Activated CD4-positive, CD25-positive, alpha-beta regulatory T cell treated with anti-CD3 and anti-CD28 coated beads, Interleukin-2, amount 50 U/mL, for 72 hours (primary cell): ENCODE data around the gene FLII.
"Not testable (repeated sequence)": the region's sequence is repeated elsewhere in the genome, so short reads cannot be mapped to it uniquely, and the experiment has no call there.

Experiments used
- DNase-seq: peaks from one replicate; pipeline ENCODE4 v3.0.0; 2021

The FLII gene

DNA sequence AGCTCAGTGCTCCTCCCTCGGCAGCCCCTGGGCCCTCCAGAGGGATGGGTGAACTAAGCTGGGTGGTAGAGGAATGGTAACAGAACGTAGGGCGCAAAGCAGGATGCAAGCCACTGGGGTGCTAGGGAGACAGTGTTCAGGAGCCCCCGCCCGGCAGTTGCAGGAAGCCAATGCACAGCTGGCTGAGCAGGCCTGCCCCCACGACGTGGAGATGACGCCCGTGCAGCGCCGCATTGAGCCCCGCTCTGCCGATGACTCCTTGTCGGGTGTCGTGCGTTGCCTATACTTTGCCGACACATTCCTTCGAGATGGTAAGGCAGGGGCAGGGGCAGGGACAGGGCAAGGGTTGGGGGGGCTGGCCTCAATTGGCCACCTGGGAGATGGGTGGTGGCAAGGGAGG lies 20.2 kb downstream of the FLII start:
- DNase-seq, result no peak

DNA sequence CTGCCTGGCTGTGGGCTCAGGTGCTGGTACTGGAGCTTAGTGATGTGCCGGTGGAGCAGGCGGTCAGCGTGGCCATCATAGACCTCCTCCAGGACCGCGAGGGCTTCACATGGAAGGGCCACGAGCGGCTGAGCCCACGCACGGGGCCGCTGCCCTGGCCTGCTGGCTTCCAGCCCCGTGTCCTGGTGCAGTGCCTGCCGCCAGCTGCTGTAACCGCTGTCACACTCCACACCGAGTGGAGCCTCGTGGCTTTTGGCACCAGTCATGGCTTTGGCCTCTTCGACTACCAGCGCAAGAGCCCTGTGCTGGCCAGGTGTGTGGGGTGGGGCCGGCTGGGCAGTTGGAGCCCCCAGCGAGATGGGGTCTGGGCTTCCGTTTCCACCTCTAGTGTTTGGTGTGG lies 21.1 kb downstream of the FLII start:
- DNase-seq, result no peak

DNA sequence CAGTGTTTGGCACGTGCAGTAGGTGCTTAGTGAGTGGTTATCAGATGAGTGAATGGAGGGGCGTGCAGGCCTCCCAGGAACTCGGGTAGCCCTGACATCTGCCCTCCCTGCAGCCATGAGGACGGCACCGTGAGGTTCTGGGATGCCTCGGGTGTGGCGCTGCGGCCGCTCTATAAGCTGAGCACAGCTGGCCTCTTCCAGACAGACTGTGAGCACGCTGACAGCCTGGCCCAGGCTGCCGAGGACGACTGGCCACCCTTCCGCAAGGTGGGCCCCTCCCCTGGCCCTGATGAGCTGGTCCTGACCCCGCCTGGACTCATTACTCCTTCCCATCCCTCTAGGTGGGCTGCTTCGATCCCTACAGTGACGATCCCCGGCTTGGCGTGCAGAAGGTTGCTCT lies 22.0 kb downstream of the FLII start:
- DNase-seq, result no peak

DNA sequence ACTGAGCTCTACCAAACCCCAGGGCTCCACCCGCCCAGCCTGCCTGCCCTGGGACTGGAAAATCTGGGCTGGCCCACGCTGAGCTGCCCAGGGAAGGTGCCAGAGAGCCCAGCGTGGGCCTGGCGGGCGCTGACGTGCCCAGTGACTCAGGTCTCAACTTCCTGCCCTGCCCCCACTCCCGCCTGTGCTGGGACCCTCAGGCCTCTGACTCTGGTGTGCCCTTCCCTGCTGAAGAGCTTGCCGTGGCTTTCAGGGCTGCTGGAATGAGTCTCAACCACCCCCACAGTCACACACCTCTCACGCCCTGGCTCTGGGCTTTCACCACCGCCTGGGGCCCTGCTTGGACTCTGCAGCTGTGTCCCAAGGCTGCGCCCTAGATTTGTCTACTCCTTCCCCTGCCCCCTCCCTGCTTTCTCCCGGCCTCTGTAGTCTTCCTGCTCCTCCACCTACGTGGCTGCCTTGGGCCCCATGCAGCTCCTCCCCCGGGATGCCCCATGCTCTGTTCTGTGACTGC lies 22.7 kb downstream of the FLII start:
- DNase-seq, result no peak

DNA sequence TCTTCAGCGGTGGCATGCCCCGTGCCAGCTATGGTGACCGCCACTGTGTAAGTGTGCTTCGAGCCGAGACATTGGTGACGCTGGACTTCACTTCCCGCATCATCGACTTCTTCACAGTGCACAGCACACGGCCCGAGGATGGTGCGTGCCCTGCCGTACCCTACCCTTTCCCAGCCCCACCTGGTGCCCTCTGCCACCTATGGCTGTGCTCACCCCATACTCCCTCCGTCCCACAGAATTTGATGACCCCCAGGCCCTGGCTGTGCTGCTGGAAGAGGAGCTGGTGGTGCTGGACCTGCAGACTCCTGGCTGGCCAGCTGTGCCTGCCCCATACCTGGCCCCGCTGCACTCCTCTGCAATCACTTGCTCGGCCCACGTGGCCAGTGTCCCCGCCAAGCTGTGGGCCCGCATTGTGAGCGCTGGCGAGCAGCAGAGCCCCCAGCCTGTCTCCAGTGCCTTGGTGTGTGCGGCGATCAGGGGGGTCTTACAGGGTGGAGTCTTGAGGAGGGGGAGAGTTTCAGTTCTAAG lies 23.6 kb downstream of the FLII start:
- DNase-seq, result no peak

DNA sequence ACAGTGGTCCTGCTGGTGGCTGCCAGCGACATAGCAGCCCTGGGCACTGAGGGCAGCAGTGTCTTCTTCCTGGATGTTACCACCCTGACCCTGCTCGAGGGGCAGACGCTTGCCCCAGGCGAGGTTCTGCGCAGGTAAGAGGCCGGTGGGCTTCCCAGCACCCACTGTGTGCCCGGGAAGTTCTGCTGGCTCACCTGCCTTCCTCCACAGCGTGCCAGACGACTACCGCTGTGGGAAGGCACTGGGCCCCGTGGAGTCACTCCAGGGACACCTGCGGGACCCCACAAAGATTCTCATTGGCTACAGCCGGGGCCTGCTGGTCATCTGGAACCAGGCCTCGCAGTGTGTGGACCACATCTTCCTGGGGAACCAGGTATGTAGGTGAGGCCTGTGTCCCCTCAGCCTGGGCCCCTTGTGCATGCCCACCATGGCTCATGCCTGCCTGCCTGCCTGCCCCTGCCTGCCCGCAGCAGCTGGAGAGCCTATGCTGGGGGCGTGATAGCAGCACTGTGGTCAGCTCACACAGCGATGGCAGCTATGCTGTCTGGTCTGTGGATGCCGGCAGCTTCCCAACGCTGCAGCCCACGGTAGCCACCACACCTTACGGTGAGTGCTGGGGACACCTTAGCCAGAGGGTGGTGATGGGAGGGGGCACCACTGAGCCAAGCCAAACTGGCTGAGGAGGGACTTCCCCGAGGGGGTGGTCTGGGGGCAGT lies 24.6 kb downstream of the FLII start:
- no peak for DNase-seq

DNA sequence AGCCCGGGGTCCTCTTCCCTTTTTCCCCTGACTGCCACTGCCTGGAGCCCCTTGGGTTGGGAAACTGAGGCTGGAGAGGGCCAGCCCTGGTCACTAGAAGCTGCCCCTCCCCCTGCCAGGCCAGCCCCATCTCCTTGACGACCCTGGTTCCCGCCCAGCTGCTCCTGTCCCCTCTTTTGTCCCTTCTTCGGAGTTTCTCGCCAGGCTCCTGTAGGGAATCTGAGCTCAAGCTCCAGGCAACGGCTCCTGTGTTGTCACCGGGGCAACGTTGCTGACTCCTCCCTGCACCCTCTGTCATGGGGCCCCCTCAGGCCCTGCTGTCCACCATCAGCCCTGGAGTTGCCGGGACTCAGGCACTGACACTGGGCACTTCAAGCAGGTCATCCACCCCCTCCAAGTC lies 27.4 kb downstream of the FLII start:
- no peak for DNase-seq

DNA sequence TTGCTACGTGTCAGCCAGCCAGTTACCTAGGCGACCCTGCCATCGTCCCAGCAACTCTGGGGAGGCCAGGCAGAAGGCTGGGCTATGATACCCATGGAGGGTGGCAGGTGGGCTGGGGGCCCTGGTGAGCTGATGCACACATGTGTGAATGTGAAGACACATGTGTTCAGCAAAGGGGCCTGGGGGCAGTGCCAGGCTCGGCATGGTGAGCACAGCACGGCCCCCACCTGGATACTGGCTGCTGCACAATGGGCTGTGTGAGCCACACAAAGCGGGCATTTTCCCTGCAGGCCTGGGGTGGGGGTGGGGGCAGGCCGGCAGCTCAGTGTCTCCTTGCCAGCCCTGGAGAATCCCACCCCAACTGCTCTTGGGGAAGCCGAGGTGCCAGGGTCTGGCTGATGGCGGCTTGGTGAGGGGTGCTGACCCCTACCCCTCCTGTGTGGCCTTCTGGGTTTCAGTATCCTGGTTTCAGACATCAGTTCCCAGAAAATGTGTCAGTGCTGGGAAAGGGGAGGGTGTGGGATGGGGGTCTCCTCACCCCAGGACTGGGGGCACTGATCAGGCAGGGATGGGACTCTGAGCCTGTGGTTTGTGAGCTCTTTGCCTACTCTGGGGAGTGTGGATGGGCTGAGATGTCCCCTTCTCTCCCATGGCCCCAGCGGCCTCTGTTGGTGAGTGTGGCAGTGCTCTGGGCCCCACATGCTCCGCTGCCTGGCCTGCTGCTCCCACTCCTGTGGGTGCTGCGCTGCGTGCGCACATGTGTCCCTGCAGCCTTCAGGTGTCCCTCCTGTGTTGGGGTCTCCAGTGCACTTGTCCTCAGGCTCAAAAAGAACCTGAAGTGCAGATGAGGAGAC lies 28.0 kb downstream of the FLII start:
- no peak for DNase-seq

DNA sequence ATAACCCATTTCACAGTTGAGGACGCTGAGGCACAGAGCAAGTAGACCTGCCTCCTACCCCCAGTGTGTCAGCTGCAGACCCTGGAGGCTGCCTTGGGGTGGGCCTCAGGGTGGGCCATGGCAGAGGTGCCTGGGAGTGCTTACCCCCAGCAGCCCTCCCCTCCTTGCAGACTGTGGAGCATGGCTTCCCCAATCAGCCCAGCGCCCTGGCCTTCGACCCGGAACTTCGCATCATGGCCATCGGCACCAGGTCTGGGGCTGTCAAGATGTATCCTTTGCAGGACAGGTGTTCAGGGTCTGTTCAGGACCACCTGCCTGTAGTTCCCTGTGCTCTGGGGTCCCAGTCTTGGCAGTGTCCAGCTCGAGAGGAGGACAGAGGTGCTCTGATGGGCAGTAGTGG lies 28.8 kb downstream of the FLII start:
- no peak for DNase-seq

DNA sequence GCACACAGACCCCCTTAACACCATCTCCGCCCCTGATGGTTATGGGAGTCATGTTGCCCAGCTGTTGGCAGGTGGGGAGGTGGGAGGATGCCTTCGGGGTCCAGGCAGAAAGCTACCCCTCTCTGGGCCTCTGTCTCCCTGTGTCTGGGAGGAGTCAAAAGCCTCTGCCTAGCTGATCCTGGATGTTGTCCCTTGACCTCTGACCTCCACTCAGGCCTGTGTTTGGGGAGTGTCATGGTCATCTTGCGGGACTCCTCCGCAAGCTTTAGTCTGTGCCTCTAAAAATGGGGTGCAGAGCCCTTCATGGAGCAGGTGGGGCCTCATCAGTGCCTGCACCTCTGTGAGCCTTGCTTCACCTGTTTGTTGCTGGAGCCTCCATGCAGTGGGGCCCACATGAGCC lies 29.3 kb downstream of the FLII start:
- no peak for DNase-seq

DNA sequence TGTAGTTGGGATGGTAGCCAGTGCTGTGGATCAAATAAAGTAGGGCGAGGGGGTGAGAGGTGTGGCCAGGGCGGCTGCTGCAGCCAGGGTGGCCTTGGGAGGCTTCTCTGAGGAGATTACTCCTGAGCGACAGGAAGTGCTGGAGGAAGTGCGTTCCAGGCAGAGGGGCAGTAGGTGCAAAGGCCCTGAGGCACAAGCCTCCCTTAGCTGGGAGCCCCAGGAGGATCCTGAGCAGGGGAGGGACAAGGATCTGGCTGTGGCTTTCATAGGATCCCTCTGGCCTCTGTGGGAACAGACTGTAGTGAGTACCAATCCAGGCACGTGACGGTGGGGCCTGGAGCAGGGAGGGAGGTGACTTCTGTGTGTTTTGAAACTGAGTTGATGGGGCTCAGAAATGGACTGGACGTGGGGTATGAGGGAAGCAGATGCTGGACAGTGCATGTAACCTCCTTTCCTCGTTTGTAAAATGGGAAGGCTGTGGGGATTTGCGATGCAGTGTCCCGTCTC lies 30.3 kb downstream of the FLII start:
- DNase-seq, result no peak

DNA sequence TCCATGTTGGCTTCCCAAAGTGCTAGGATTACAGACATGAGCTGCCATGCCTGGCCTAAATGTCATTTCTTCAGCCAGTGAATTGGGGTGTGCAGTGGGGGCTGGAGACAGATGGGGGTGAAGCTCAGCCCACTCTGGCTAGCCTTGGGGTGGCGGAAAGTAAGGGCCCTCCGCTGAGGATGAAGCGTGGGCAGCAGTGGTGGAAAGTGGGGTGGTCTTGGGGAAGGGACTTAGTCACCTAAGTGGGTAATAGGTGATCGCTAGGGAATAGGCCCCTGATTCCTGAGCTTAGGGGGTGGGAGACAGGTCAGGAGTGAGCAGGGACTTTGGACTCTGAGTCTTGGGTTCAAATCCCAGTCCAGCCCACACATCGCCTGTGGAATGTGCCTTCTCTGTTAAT lies 30.9 kb downstream of the FLII start:
- no peak for DNase-seq

DNA sequence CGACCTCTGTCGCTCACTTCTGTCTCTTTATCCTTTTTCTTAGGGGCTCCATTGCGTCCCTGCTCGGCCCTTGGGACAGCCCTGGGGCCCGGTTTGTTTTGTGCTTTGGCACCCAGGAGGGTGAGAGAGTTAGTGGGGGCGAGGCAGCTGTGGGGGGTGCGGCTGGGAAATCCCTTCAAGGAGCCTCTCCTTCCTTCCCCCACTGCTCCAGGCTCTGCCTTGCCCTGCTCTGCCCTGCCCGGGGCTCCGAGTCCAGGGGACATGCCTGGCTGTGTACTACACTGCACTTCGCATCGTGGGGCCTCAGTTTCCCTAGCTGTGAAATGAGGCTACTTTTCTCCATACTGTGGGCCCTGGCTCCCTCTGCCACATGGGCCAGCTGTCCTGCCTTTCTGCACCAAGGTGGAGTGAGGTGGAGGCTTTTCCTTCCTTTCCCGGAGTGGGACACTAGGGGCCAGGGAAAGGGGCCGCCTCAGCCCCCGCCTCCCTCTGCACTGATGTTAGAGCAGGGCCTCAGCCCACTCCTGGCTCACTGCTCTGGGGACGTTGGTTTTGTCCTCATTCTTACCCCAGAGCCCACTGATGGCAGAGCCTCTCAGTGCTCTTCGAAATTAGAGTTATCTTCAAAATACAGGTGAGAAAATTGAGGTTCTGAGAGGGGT lies 32.1 kb downstream of the FLII start:
- DNase-seq, result no peak

DNA sequence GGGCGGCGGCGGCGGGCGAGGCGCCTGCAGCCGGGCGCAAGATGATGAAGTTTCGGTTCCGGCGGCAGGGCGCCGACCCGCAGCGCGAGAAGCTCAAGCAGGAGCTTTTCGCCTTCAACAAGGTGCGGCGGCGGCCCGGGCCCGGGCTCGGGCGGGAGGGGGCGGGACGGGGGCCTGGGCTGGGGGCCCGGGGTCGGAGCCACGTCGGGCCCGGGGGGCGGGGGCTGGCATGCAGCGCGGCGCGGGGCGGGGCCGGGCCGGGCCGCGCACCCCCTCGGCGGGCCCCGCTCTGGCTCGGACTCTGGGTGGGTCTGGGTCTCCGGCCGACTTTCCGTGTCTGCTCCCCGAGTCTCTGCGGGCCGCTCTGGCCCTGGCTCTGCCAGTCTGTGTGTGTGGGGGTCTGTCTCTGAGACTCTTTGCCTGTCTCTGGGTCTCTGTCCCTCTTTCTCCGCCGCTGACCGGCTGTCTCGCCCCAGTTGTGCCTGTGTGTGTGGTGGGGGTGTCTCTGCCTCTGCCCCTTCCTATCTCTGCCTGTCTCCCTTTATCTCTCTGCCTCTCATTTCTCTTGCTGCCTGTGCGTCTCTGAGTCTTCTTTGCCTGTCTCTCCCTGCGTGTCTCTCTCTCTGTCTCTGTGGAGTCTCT lies 32.8 kb downstream of the FLII start:
- DNase-seq, result no peak

DNA sequence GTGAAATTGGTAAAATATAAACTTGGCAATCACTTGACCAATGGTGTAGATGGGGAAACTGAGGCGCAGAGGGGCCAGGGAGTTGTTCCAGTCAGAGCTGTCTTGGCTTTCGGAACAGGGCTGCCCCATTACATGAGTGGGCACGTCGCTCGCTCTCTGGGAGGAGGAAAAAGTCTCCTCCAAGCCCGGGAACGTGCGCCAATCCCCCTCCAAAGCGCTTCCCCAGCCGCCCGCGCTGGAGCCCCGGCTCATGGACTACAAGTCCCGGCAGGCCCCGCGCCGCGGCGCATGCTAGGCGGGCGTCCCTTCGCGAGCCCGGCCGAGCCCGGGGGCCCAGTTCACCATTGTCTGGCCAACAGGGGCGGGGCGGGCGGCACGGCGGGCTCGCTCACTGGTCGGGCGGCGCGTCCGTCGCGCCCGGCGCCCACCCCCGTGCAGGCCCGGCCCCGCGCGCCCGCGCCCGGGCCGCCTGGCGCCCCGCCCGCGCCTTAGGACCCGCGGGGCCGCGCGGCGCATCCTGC lies 33.4 kb downstream of the FLII start, which contains the start of gene LLGL1:
Gene LLGL1, plus strand, starts transcription at position 515 of the 521 bp plus-strand sequence. CDS start 48 bp downstream, outside the sequence.
- peak; percentile 95 for DNase-seq

DNA sequence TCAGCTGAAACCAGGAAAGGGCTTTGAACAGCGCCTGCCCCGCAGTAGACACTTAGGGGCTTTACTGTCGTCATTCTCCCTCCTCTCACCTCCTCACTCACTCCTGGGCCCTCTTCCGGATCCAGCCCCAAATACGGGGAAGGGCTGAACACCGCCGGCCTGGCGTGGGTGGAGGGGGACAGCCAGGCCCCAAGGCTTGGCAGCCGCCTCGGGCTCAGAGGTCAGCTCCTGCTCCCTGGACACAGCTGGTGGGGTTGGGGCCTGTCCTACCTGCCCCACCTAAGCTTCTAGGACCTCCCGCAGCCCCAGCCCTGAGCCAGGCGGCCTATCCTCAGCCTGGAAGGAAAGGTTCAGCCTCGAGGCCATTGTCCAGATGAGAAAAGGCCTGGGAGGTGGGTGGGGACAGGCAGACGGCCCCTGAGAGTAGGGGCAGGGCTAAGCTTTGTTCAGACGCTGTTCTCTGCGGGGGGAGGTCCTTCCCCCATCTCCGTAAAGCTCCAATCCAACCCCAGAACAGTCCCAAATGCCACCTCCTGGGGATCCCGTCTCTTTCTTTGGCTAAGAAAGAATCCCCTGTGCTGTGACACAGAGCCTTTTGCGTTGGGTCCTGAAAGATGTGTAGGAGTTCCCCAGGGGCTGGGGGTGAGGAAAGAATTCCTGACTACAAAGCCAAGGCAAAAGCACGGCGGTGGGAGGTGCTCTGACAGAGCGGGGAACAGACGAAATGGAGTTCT lies 34.0 kb downstream of the FLII start:
- DNase-seq, result no peak

DNA sequence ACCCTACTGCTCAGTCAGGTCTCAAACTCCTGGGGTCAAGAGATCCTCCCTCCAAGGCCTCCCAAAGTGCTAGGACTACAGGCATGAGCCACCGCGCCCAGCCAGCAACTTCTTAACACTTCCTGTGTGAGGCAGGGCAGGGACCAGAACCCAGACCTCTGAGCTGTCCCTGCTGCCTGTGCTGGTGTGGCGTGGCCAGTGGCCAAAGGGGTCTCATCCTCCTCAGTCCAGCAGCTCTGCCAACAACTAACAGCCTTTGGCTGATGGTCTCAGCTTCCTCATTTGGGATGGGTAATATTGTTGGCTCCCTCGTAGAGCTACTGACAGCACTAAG lies 34.5 kb downstream of the FLII start:
- DNase-seq, result no peak

DNA sequence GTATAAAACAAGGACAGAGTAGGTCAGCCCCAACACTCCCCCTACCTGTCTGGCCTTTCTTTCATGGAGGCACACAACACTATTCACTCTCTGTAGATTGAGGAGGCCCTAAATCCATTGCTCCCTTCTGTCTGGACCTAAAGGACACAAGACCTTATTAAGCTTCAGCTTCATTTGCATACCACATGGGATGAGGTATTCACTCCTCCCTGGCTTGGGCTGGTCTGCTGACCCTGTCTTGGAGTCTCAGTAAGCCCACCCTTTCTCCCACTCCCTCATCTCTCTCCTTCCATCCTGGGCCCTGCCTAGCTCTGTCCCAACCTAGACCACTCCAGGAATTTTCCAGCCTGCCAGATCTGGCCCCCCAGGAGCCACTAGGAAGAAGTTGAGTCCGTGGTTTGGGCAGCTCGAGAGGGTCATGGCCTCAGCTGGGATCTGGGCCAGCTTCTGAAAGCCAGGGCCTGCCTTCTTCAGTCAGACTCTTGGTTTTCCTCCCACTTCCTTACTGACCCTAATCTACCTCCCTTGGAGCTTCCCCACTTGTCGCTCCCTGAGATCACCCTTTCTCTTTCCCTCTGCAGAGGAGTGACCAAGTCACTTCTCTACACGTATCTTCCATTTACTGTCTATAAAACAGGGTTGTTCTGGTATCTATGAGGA lies 39.7 kb downstream of the FLII start:
- DNase-seq, result no peak

DNA sequence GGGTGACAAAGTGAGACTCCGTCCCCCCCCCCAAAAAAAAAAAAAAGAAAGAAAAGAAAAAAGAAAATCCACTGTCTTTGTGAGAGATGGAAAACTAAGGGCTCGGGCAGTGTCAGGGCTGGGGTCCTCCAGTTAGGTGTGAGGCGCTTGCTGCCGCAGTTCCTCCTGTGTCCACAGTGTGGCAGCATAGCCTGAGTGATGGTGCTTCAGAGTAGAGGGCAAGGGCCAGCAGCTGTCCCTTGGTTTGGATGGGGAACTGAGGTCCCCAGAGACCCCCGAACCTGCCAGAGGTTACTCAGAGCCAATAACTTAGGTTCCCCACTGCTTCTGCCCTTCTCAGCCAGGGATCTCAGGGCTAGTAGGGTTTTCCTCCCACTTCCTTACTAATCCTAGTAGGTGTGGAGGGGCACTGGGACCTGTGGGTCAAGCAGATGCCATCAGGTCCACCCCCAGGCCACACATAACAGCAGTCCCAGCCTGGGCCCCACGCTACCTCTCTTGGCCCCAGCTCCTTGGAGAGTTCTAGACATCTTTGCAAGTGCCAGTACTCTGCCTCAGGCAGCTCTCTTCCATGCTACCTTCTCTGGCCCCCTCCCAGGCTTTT lies 41.0 kb downstream of the FLII start:
- DNase-seq, result peak; percentile 81

DNA sequence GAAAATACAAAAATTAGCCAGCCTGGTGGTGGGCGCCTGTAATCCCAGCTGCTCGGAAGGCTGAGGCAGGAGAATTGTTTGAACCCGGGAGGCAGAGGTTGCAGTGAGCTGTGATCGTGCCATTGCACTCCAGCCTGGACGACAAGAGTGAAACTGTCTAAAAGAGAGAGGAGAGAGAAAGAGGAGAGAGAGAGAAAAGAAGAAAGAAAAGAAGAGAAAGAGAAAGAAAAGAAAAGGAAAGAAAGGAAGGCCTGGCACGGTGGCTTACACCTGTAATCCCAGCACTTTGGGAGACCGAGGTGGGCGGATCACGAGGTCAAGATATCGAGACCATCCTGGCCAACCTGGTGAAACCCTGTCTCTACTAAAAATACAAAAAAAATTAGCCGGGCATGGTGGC lies 41.6 kb downstream of the FLII start:
- not testable (repeated sequence) for DNase-seq
